Ishikawa (cell line): ENCODE data around the gene ACACA.
A peak's percentile ranks its signal among the peaks of the same experiment; 100 is the strongest.

ENCODE experiments used
- CEBPB ChIP-seq: IDR thresholded peaks from 2 replicates; pipeline ENCODE4 v1.6.1; 2012
- CREB1 ChIP-seq: IDR thresholded peaks from 2 replicates; pipeline ENCODE4 v1.6.1; 2012; ENCODE audit warnings: low read depth
- EGR1 ChIP-seq: IDR thresholded peaks from 2 replicates; pipeline ENCODE4 v1.6.1; 2012
- EP300 ChIP-seq: IDR thresholded peaks from 2 replicates; pipeline ENCODE4 v1.6.1; 2012; ENCODE audit warnings: borderline replicate concordance
- FOXM1 ChIP-seq: IDR thresholded peaks from 2 replicates; pipeline ENCODE4 v1.6.1; 2012; ENCODE audit warnings: low read depth, borderline replicate concordance
- MAX ChIP-seq: IDR thresholded peaks from 2 replicates; pipeline ENCODE4 v1.6.1; 2012
- NFIC ChIP-seq: IDR thresholded peaks from 2 replicates; pipeline ENCODE4 v1.6.1; 2012
- RAD21 ChIP-seq: IDR thresholded peaks from 2 replicates; pipeline ENCODE4 v1.6.1; 2012; ENCODE audit warnings: low read depth
- REST ChIP-seq: IDR thresholded peaks from 2 replicates; pipeline ENCODE4 v1.6.1; 2012; ENCODE audit warnings: low read depth, mild to moderate bottlenecking
- TAF1 ChIP-seq: IDR thresholded peaks from 2 replicates; pipeline ENCODE4 v1.6.1; 2012; ENCODE audit warnings: low read depth, mild to moderate bottlenecking
- TCF12 ChIP-seq: IDR thresholded peaks from 2 replicates; pipeline ENCODE4 v1.6.1; 2012; ENCODE audit warnings: low read depth
- TEAD4 ChIP-seq: IDR thresholded peaks from 2 replicates; pipeline ENCODE4 v1.6.1; 2012
- YY1 ChIP-seq: IDR thresholded peaks from 2 replicates; pipeline ENCODE4 v1.6.1; 2012; ENCODE audit warnings: low read depth
- ZBTB7A ChIP-seq: IDR thresholded peaks from 2 replicates; pipeline ENCODE4 v1.6.1; 2012; ENCODE audit warnings: low read depth
- TF ChIP-seq, protein P1 (sequence below): IDR thresholded peaks from 2 replicates; pipeline ENCODE4 v1.6.1; 2012

ACACA gene

DNA sequence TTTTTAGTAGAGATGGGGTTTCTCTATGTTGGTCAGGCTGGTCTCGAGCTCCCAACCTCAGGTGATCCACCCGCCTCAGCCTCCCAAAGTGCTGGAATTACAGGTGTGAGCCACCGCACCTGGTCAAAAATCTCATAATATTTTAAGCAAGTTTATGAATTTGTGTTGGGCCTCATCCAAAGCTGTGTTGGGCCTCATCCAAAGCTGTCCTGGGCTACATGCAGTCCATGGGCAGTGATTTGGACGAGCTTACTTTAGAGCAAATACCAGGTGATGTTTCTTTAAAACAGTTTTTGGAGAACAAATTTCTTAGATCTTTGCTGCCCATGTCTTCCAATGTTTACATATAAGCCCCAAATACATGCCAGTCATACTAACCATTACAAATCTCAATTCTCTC is 115.3 kb downstream of the ACACA start:
- TF ChIP-seq NFIC (no peak), YY1 (no peak), CEBPB (no peak)
- TF ChIP-seq, protein P1, sequence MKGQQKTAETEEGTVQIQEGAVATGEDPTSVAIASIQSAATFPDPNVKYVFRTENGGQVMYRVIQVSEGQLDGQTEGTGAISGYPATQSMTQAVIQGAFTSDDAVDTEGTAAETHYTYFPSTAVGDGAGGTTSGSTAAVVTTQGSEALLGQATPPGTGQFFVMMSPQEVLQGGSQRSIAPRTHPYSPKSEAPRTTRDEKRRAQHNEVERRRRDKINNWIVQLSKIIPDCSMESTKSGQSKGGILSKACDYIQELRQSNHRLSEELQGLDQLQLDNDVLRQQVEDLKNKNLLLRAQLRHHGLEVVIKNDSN = no peak

- no peak for TF ChIP-seq CEBPB
- no peak for TF ChIP-seq TCF12
- no peak for TF ChIP-seq ZBTB7A
- no peak for TF ChIP-seq EGR1
- no peak for TF ChIP-seq NFIC
- no peak for TF ChIP-seq MAX
These were observed 120.2 kb downstream of the ACACA start for GRCh38 chr17:37286430-37286829.

DNA sequence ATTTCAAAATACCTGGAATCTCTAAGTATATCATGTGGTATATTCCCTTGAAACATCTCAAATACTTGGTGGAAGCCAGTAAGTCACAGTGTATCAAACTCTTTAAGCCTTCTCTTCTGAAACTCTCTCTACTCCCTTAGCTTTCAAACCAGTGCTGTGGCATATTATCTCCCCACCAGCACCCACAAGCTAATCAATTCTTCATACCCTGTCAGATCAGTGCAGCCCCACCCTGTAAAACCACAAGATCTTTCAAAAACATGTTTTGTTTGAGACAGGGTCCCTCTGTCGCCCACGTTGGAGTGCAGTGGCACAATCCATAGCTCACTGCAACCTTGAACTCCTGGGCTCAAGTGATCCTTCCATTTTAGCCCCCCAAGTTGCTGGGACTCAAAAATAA is 122.4 kb downstream of the ACACA start:
- TF ChIP-seq NFIC (no peak), ZBTB7A (no peak), RAD21 (no peak), EGR1 (no peak)

DNA sequence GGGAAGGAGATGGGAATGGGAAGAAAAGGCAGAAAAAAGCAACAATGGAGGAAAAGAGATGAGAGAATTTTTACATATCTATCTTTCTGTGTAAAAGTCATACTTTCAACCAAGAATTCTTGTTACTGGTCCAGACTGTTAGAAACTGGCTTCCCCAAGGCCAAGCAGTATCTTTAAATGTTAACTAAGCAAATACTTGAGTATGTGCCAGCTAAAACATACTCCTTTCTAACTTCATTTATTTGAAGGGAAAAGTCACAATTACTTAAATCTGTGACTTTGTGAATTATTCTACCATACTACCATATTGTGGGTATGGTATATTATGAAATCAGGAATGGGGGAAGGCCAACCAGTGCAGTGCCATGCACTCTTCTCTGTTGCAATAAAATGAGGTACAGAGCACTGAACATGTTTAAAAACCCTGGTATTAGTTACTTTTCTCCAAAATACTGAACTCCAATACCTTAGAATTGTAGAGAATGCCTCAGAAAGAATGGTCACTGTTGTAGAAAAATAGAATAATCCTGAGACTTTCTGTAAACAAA is 123.1 kb downstream of the ACACA start:
- TF ChIP-seq RAD21 (no peak), CEBPB (no peak), TAF1 (no peak), EGR1 (no peak), FOXM1 (no peak)

GRCh38 chr17:37280841-37281240 is 125.8 kb downstream of the ACACA start:
- TF ChIP-seq REST = no peak
- no peak for TF ChIP-seq MAX
- TF ChIP-seq RAD21 = no peak
- TF ChIP-seq FOXM1 = no peak
- no peak for TF ChIP-seq ZBTB7A
- TF ChIP-seq YY1 = no peak
- TF ChIP-seq TAF1 = no peak
- no peak for TF ChIP-seq NFIC
- TF ChIP-seq TCF12 = no peak

DNA sequence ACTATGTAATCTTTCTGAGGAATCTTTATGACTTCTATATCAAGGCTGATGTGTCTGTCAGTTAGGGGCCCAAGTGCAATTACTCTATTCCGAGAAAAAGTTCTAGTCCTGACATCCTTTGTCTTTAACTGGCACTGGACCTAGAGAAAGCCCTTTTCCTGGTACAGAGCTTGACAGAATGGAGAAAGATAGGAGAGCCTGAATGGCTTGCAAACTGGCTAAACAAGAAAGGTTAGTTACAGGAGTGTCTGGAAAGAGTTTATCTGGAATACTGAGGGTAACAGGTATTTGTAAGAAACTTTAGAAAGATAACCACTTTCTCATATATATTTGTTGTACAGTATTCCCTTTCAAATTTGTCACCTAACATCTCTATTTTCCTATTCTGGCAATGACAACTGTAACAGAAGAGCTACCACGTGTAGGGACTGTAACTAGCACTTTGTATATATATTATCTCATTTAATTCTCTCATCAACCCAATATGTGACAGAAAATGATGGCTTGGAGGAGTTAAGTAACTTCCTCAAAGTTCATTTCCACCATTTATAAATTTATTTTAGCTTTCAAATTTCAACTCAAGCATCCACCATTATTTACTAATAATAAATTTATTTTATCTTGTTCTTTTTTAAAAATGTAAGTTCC is 128.3 kb downstream of the ACACA start:
- TF ChIP-seq EGR1 (no peak), RAD21 (no peak), NFIC (no peak), FOXM1 (no peak), REST (no peak), MAX (no peak), TEAD4 (no peak), TCF12 (no peak), TAF1 (no peak), CEBPB (no peak), CREB1 (no peak), EP300 (no peak), ZBTB7A (no peak), YY1 (no peak)
- TF ChIP-seq, protein P1 = no peak

DNA sequence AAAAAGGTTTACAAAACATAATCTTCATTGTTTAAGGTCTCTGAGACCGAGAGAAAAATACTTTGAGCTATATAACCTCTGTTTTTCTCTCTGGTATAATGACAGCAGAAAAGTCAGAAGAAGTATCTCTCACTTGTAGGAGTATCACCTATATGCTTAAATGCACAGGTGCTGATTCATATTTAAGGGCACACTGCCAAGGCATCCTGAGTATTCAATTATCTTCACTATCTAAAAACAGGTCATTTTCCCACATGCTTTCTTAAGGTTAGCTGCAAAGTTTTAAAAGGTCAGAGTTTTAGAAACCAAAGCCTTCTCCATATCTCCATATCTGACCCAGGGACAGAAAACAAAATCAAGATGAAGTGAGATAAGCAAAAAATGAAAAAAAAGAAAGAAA is 130.2 kb downstream of the ACACA start:
- TF ChIP-seq EP300 = no peak
- no peak; the same call in 1 of the 2 replicates for TF ChIP-seq TEAD4
- peak; percentile 69 for TF ChIP-seq NFIC
